ENCODE measurements around the gene URB2.
"Not testable (repeated sequence)": the region's sequence is repeated elsewhere in the genome, so short reads cannot be mapped to it uniquely, and the experiment has no call there.

Gene URB2

GRCh38 chr1:229625915-229626831 is at the start of gene URB2, which contains the start of gene TAF5L:
URB2 (plus strand) TSS chr1:229626247; CDS start chr1:229627634, 1,387 bp downstream.
TAF5L (minus strand) TSS chr1:229626122; CDS start chr1:229614482, 11,640 bp downstream.
- peak; percentile 77 for DNase-seq

- DNase-seq = no peak
Observed at GRCh38 chr1:229578168-229579058, 47.6 kb upstream of the URB2 start.

DNA sequence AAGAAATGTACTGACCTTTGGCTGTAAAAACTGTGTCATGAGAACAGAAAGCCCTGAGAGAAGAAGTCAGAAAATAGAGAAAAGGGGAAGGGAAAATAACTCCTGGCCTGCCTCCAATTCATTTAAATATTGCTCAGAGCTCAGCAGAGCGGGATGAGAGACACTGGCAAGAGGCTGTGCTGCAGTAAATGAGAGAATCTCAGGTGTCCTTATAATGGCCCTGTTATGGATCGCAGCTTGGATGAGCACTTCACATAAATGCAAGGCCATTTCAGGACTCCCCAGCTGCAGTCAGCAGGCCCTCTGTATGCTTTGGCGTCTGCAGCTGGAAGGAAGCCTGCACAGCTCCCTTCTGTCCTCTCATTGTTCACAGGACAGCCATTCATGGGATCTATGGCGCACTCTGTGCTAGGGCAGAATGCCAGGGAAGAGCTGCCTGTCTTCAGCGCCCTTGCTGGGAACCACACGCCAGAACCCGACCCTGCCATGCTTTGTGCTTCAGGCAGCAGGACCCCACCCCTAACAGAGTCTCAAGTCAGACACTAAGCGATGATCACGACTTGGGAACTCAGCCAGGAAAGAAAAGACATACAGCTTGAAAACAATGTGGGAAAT is 46.9 kb upstream of the URB2 start:
- DNase-seq = no peak

DNA sequence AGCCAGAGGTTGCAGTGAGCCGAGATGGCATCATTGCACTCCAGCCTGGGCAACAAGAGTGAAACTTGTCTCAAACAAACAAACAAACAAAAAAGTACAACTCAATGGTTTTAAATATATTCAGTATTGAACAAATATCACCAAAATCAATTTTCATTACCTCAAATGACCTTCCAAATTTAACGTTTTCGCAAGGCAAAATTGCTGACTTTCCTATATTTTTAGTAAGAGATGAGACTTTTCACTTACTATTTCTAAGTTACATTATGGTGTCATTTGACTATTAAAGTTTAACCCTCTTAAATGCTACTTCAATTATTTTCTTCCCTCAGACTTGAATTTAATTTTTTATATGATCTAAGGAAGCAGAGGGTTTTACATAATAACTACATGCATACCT is 44.6 kb upstream of the URB2 start:
- DNase-seq = no peak

DNA sequence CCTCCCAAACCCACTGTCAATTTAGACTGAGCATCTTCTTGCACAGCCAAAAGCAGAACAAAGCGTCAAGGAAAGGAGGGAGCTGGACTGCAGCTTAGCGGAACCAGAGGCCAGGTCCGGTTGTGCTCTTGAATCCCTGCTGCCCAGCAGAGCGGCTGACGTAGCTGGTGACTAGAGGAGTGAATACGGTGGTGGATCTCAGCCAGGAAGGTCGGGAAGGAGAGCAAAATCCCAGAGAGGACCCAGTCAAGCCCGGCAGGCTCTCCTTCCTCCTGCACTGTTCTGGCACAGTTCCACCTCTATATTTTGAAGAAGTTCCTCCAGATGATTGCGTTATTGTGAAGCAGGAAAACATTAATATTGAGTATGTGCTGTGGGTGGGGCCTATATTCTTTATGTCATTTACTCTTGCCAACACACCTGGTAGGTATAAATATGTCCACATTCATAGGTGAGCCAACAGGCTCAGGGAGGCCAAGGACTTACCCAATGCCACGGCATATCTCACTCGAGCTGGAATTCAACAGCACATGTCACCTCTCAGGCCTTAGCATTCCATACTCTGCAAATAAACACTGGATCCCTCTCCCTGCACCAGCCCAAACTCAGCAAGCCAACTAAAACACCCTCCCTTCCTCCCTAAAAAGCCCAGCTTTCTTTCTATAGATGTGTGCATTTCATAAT is 43.9 kb upstream of the URB2 start:
- no peak for DNase-seq

GRCh38 chr1:229582715-229583114 is 43.3 kb upstream of the URB2 start:
- no peak for DNase-seq

DNA sequence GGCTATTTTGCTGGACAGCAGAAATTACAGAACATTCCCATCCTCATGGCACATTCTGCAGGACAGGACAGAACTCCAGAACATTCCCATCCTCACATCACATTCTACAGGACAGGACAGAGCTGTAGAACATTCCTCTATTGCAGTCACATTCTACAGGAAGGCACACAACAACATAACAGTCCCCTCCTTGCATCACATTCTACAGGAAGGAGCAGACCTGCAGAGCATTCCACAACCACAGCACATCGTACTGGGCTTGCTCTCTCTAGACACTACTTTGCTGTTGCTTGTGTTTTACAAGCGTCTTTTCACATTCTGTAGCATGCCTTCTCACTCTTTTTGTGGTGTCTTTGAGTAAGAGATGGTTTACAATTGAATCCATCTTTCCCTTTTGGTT is 40.7 kb upstream of the URB2 start:
- DNase-seq = no peak

- DNase-seq = no peak
Observed at GRCh38 chr1:229590119-229590518, 35.9 kb upstream of the URB2 start.

- DNase-seq = no peak
Observed at GRCh38 chr1:229593800-229594199, 32.2 kb upstream of the URB2 start.

GRCh38 chr1:229594227-229595008 is 31.6 kb upstream of the URB2 start:
- DNase-seq = no peak

DNA sequence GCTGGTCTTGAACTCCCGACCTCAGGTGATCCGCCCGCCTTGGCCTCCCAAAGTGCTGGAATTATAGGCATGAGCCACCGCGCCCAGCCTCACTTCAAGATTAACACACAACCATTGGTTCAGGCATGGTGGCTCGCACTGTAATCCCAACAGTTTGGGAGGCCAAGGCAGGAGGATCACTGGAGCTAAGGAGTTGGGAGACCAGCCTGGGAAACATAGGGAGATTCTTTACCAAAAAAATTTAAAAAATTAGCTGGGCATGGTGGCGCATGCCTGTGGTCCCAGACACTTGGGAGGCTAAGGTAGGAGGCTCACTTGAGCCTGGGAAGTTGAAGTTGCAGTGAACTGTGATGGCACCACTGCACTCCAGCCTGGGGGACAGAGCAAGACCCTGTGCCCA is 30.2 kb upstream of the URB2 start:
- DNase-seq = not testable (repeated sequence)

GRCh38 chr1:229596925-229597699 is 28.9 kb upstream of the URB2 start:
- no peak for DNase-seq

GRCh38 chr1:229597877-229598276 is 28.2 kb upstream of the URB2 start:
- no peak for DNase-seq

- no peak for DNase-seq
Observed at GRCh38 chr1:229599218-229599954, 26.7 kb upstream of the URB2 start.

- no peak for DNase-seq
Observed at GRCh38 chr1:229600229-229600628, 25.8 kb upstream of the URB2 start.

- DNase-seq = no peak
Observed at GRCh38 chr1:229603371-229604005, 22.6 kb upstream of the URB2 start.

GRCh38 chr1:229607370-229607769 is 18.7 kb upstream of the URB2 start:
- DNase-seq = no peak

DNA sequence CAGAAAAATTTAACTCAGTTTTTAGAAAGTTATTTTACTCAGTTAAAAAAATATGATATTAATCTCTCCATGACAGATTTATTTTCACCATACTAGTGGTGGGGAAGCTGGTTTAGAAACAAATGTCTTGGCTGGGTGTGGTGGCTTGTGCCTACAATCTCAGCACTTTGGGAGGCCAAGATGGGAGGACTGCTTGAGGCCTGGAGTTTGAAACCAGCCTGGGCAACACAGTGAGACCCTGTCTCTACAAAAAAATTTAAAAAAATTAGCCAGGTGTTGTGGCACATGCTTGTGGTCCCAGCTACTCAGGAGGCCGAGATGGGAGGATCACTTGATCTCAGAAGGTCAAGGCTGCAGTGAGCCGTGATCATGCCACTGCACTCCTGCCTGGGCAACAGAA is 17.5 kb upstream of the URB2 start:
- DNase-seq = no peak

DNA sequence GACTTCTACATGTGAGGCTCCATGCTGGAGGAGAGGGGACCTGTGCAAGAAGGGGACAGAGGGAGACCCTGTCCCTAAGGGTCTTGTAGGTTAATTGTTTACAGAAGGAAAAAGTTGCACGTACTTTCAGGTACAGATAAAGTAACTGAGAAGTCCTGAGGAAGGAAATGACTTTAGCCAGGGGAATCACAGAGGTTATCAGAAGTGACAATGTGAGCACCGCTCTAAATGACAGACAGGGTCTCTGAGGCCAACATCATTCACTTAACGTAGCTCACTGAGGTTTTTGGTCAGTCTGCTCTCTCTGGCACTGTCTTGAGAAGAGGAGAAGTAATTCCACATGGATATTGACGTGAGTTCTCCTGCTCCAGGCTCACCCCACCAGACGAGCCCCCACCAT is 12.1 kb upstream of the URB2 start:
- DNase-seq = no peak

- DNase-seq = no peak
Observed at GRCh38 chr1:229614701-229615100, 11.3 kb upstream of the URB2 start.
